ENCODE measurements around the gene RPAP2. TPM values are rescaled to one million over a fixed set of nuclear protein-coding genes. Genes with fewer than 3 reads are reported as not detected.

RPAP2 gene
- polyA plus RNA-seq, 3 donors = 4.4 to 7.8 (median 7.3) TPM

DNA sequence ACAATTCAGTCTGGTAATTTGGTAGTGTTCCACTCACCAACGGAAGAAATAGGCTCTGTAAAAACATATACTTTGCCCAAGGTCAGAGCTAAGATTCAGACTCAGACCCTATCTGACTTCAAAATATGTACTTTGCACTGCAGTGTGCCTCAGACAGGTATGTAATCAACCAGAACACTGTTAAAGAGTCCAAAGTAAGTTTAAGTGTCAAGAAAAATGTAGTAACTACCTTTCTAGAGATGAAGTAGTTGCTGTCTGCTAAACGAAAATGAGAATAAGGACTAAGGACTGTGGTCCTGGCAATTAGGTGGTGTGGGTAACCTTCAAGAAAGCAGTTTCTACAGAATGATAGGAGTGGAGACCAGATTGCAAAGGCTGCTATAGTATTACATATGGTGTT is 61.1 kb downstream of the RPAP2 start:
- H3K27ac ChIP-seq (ENCODE audit: low read depth in 1 of 2, low read length in 2 of 2) = no peak overlapping the region
- intact Hi-C loops (cut with micrococcal nuclease) = no loop called here
- WGBS (ENCODE audit: insufficient coverage) = 91% methylated on average over 1 of the region's 2 CpGs
- H3K36me3 ChIP-seq (replicated peaks in 1 of 2; ENCODE audit: control insufficient read depth in 1 of 2, insufficient read depth in 2 of 2, low read length in 2 of 2) = peaks cover 4 to 21% of the 10 kb centered on the region in 2 donors
- no peak for DNase-seq
- Mint-ChIP-seq H3K36me3 (peaks cover 46 to 50% of the 10 kb centered on the region in 2 donors), H3K27ac (no peak overlapping the region), H3K9me3 (no peaks in the 10 kb centered on the region), H3K27me3 (ENCODE audit: low read depth in 3 of 3) (no peaks in the 10 kb centered on the region), H3K4me1 (peaks cover 6% of the 10 kb centered on the region), H3K4me3 (no peak overlapping the region)
- no peaks in the 10 kb centered on the region for H3K4me1 ChIP-seq (ENCODE audit: control insufficient read depth in 1 of 2, insufficient read depth in 2 of 2, low read length in 2 of 2)
- no peak overlapping the region for H3K4me3 ChIP-seq (replicated peaks in 1 of 3; ENCODE audit: low read depth in 2 of 3, low read length in 3 of 3)
- H3K4me2 ChIP-seq (replicated peaks; ENCODE audit: extremely low read depth, low read length, poor library complexity, severe bottlenecking) = no peak overlapping the region
- TF ChIP-seq, protein P1, sequence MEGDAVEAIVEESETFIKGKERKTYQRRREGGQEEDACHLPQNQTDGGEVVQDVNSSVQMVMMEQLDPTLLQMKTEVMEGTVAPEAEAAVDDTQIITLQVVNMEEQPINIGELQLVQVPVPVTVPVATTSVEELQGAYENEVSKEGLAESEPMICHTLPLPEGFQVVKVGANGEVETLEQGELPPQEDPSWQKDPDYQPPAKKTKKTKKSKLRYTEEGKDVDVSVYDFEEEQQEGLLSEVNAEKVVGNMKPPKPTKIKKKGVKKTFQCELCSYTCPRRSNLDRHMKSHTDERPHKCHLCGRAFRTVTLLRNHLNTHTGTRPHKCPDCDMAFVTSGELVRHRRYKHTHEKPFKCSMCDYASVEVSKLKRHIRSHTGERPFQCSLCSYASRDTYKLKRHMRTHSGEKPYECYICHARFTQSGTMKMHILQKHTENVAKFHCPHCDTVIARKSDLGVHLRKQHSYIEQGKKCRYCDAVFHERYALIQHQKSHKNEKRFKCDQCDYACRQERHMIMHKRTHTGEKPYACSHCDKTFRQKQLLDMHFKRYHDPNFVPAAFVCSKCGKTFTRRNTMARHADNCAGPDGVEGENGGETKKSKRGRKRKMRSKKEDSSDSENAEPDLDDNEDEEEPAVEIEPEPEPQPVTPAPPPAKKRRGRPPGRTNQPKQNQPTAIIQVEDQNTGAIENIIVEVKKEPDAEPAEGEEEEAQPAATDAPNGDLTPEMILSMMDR (IDR thresholded peaks at IDR 0.05) = no peak
- H3K9me3 ChIP-seq (replicated peaks in 1 of 2; ENCODE audit: control insufficient read depth in 1 of 2, insufficient read depth in 1 of 2, low read length in 2 of 2) = no peaks in the 10 kb centered on the region
- H3K27me3 ChIP-seq (ENCODE audit: control insufficient read depth in 2 of 2, insufficient read depth in 2 of 2, low read length in 2 of 2) = no peaks in the 10 kb centered on the region
- no peak overlapping the region for H3K9ac ChIP-seq (ENCODE audit: insufficient read depth, low read length, poor library complexity, severe bottlenecking)
- no peaks in the 10 kb centered on the region for H3K79me2 ChIP-seq (ENCODE audit: insufficient read depth, low read length)
- H4K20me1 ChIP-seq (ENCODE audit: insufficient read depth, low read length) = no peaks in the 10 kb centered on the region
- H2AFZ ChIP-seq (ENCODE audit: insufficient read depth, low read depth, low read length, poor library complexity, severe bottlenecking) = no peak overlapping the region

- no peak overlapping the region for H3K27ac ChIP-seq (ENCODE audit: low read depth in 1 of 2, low read length in 2 of 2)
- Mint-ChIP-seq H3K36me3 (peaks cover 33 to 44% of the 10 kb centered on the region in 2 donors), H3K4me1 (no peaks in the 10 kb centered on the region), H3K9me3 (no peaks in the 10 kb centered on the region), H3K27ac (no peak overlapping the region), H3K4me3 (no peak overlapping the region), H3K27me3 (ENCODE audit: low read depth in 3 of 3) (no peaks in the 10 kb centered on the region)
- no peak overlapping the region for H3K4me2 ChIP-seq (replicated peaks; ENCODE audit: extremely low read depth, low read length, poor library complexity, severe bottlenecking)
- H3K27me3 ChIP-seq (ENCODE audit: control insufficient read depth in 2 of 2, insufficient read depth in 2 of 2, low read length in 2 of 2) = no peaks in the 10 kb centered on the region
- peaks cover 4 to 15% of the 10 kb centered on the region in 2 donors for H3K36me3 ChIP-seq (replicated peaks in 1 of 2; ENCODE audit: control insufficient read depth in 1 of 2, insufficient read depth in 2 of 2, low read length in 2 of 2)
- no peaks in the 10 kb centered on the region for H3K4me1 ChIP-seq (ENCODE audit: control insufficient read depth in 1 of 2, insufficient read depth in 2 of 2, low read length in 2 of 2)
- DNase-seq = no peak
- no peaks in the 10 kb centered on the region for H3K79me2 ChIP-seq (ENCODE audit: insufficient read depth, low read length)
- TF ChIP-seq, protein P1 (IDR thresholded peaks at IDR 0.05) = no peak
- H2AFZ ChIP-seq (ENCODE audit: insufficient read depth, low read depth, low read length, poor library complexity, severe bottlenecking) = no peak overlapping the region
- no peaks in the 10 kb centered on the region for H4K20me1 ChIP-seq (ENCODE audit: insufficient read depth, low read length)
- H3K9me3 ChIP-seq (replicated peaks in 1 of 2; ENCODE audit: control insufficient read depth in 1 of 2, insufficient read depth in 1 of 2, low read length in 2 of 2) = no peaks in the 10 kb centered on the region
- WGBS (ENCODE audit: insufficient coverage) = 7% methylated on average over 3 of the region's 3 CpGs
- H3K4me3 ChIP-seq (replicated peaks in 1 of 3; ENCODE audit: low read depth in 2 of 3, low read length in 3 of 3) = no peak overlapping the region
- no peak overlapping the region for H3K9ac ChIP-seq (ENCODE audit: insufficient read depth, low read length, poor library complexity, severe bottlenecking)
- intact Hi-C loops (cut with micrococcal nuclease) = no loop called here
Observed at GRCh38 chr1:92362970-92363369, 64.1 kb downstream of the RPAP2 start.
